ENCODE data around the gene TREML4. TPM values are rescaled to one million over a fixed set of nuclear protein-coding genes. Genes with fewer than 3 reads are reported as not detected.
"Not testable (repeated sequence)": the region's sequence is repeated elsewhere in the genome, so short reads cannot be mapped to it uniquely, and the experiment has no call there.

Gene TREML4
- total RNA-seq, 2 experiments from 2014 or later = not detected

GRCh38 chr6:41187924-41188886 is 39.9 kb upstream of the TREML4 start:
- H3K9me3 ChIP-seq (ENCODE audit: control insufficient read depth in 1 of 2, insufficient read depth in 1 of 2, low read length in 2 of 2) = peaks cover 4 to 8% of the 10 kb centered on the region in 2 experiments
- ChIA-PET POLR2A (interaction anchor here (1.5 kb wide), 1 partner anchor 12 kb away, joined by 4 read pairs; the partner anchor contains the start of gene TREML2), CTCF (no interaction called here)
- ATAC-seq (ENCODE audit: poor library complexity) (no peak), DNase-seq (no peak)
- Mint-ChIP-seq H3K36me3 (ENCODE audit: low read depth) (peaks cover 3% of the 10 kb centered on the region), H3K27me3 (no peaks in the 10 kb centered on the region), H3K27ac (no peak overlapping the region), H3K4me1 (ENCODE audit: low read depth) (peaks cover 37% of the 10 kb centered on the region), H3K4me3 (no peak overlapping the region), H3K9me3 (no peaks in the 10 kb centered on the region)
- intact Hi-C loops (cut with DNase I, micrococcal nuclease) = no loop called here
- no peak for TF ChIP-seq CTCF (IDR thresholded peaks at IDR 0.05)
- H3K27me3 ChIP-seq (ENCODE audit: control insufficient read depth in 1 of 2, insufficient read depth in 2 of 2, low read length in 2 of 2) = no peaks in the 10 kb centered on the region
- no peaks in the 10 kb centered on the region for H3K36me3 ChIP-seq (ENCODE audit: insufficient read depth, low read length)
- peaks cover 42% of the 10 kb centered on the region for H3K4me1 ChIP-seq (ENCODE audit: insufficient read depth, low read length)
- H3K4me3 ChIP-seq (ENCODE audit: low read length) = no peak overlapping the region
- no peak overlapping the region for H3K27ac ChIP-seq (ENCODE audit: low read depth in 1 of 2, low read length in 2 of 2)

- H3K4me3 Mint-ChIP-seq; H3K27ac Mint-ChIP-seq; H3K9me3 Mint-ChIP-seq; ATAC-seq (ENCODE audit: poor library complexity); H3K27ac ChIP-seq (ENCODE audit: low read depth in 1 of 2, low read length in 2 of 2); H3K36me3 Mint-ChIP-seq (ENCODE audit: low read depth); intact Hi-C loops (cut with DNase I, micrococcal nuclease); H3K4me3 ChIP-seq (ENCODE audit: low read length); H3K27me3 Mint-ChIP-seq; H3K36me3 ChIP-seq (ENCODE audit: insufficient read depth, low read length); H3K9me3 ChIP-seq (ENCODE audit: control insufficient read depth in 1 of 2, insufficient read depth in 1 of 2, low read length in 2 of 2); H3K27me3 ChIP-seq (ENCODE audit: control insufficient read depth in 1 of 2, insufficient read depth in 2 of 2, low read length in 2 of 2); DNase-seq; CTCF ChIA-PET: not testable (repeated sequence)
- H3K4me1 ChIP-seq (ENCODE audit: insufficient read depth, low read length) = peaks cover 42% of the 10 kb centered on the region
- H3K4me1 Mint-ChIP-seq (ENCODE audit: low read depth) = peaks cover 41% of the 10 kb centered on the region
- POLR2A ChIA-PET = interaction anchor here (1.5 kb wide), 1 partner anchor 11 kb away, joined by 4 read pairs; the partner anchor contains the start of gene TREML2
Observed at GRCh38 chr6:41189046-41189445, 39.1 kb upstream of the TREML4 start.

- intact Hi-C loops (cut with DNase I, micrococcal nuclease) = loop anchor here (5.0 kb wide), 2 partner anchors 47 to 127 kb away; no protein-coding TSS in a partner anchor
- Histone ChIP-seq H3K4me3 (ENCODE audit: low read length) (no peak overlapping the region), H3K27me3 (ENCODE audit: control insufficient read depth in 1 of 2, insufficient read depth in 2 of 2, low read length in 2 of 2) (no peaks in the 10 kb centered on the region), H3K27ac (ENCODE audit: low read depth in 1 of 2, low read length in 2 of 2) (no peak overlapping the region), H3K9me3 (ENCODE audit: control insufficient read depth in 1 of 2, insufficient read depth in 1 of 2, low read length in 2 of 2) (peaks cover 4 to 8% of the 10 kb centered on the region in 2 experiments), H3K4me1 (ENCODE audit: insufficient read depth, low read length) (peaks cover 45% of the 10 kb centered on the region), H3K36me3 (ENCODE audit: insufficient read depth, low read length) (peaks cover 6% of the 10 kb centered on the region)
- ATAC-seq (ENCODE audit: poor library complexity) (no peak), DNase-seq (no peak)
- ChIA-PET POLR2A (interaction anchor here (1.5 kb wide), 1 partner anchor 11 kb away, joined by 4 read pairs; the partner anchor contains the start of gene TREML2), CTCF (interaction anchor here (0.5 kb wide), 1 partner anchor 45 kb away, joined by 3 read pairs; no protein-coding TSS in a partner anchor)
- no peak overlapping the region for H3K4me3 Mint-ChIP-seq
- H3K27me3 Mint-ChIP-seq = no peaks in the 10 kb centered on the region
- H3K4me1 Mint-ChIP-seq (ENCODE audit: low read depth) = peaks cover 45% of the 10 kb centered on the region
- H3K27ac Mint-ChIP-seq = no peak overlapping the region
- no peak for TF ChIP-seq CTCF (IDR thresholded peaks at IDR 0.05)
- H3K36me3 Mint-ChIP-seq (ENCODE audit: low read depth) = peaks cover 17% of the 10 kb centered on the region
- H3K9me3 Mint-ChIP-seq = no peaks in the 10 kb centered on the region
Observed at GRCh38 chr6:41189967-41190366, 38.2 kb upstream of the TREML4 start.

Measured in CD4-positive, alpha-beta T cell (primary cell).